HG03039 (cell line): Measurements from ENCODE around the gene ZBTB8A.
A peak's percentile ranks its signal among the peaks of the same experiment; 100 is the strongest.
"Not testable (repeated sequence)": the region's sequence is repeated elsewhere in the genome, so short reads cannot be mapped to it uniquely, and the experiment has no call there.

Experiments used
- ATAC-seq: cut with Tn5 transposase; IDR thresholded peaks from one replicate; pipeline ENCODE4 v1.9.1; 2021; ENCODE audit warnings: mild to moderate bottlenecking, moderate library complexity; ENCODE audit not compliant: unreplicated experiment

Gene ZBTB8A

GRCh38 chr1:32536117-32536516 is 3.1 kb upstream of the ZBTB8A start:
- ATAC-seq = no peak

DNA sequence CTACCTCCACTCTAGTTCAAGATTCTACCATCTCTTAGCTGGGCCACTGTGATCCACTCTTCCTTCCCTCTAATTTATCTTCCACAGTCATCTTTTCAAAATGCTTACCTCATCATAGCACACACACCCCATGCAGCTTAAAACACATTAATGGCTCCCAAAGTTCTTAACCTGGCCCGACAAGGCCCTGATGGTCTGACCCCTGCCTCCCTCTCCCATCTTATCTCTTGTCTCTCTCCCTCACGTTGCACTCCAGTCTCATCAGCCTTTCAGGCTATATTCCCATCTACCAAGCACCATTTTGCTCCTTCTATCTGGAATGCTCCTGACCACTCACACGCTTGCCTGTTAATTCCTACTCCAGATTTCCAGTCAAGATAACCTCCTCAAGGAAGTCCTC is 2.5 kb upstream of the ZBTB8A start:
- ATAC-seq = no peak

DNA sequence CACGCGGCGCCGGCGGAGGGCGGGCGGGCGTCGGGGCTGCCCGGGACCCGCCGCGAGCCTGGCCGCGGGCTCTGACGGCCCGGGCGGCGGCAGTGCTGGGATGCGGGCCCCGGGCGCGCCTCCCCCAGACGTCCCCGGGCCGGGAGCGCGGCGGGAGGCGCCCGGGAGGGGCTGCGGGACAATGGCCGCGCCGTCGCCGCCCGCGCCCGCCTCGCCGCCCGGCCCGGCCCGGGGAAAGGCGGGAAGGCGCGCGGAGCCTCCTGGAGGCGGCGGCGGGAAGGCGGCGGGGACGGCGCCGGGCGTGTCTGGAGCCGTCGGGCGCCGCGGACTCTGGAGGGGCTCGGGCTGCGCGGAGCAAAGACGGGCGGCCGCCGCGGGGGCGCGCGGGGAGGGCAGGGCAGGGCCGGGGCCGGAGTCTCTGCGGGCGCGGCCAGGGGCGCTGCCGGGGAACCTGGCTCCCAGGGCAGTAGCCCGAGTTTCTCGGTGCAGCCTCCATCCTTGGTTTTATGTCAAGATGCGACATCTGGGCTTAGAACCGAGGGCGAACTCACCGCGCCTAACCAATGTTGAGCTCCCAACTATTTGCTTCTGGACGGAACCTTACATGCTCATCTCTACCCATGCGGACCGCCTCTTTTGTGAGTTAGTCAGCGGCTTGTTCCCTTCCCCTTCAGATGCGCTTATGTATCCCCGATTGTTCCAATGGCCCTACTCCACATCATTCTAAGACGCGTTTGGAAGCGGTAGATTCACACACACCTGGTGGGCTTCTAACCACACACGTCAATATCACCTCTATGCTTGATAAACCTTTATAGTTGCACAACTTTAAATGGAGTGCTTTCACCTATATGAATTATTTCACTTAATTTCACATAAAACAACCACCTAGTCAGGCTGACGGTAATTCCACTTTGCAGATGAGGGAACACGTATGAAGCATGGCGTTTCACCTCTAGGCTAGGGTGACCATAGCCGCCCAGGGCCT is 651 bp downstream of the ZBTB8A start:
- no peak for ATAC-seq

- no peak for ATAC-seq
Observed at GRCh38 chr1:32540605-32541004, 1.4 kb downstream of the ZBTB8A start.

DNA sequence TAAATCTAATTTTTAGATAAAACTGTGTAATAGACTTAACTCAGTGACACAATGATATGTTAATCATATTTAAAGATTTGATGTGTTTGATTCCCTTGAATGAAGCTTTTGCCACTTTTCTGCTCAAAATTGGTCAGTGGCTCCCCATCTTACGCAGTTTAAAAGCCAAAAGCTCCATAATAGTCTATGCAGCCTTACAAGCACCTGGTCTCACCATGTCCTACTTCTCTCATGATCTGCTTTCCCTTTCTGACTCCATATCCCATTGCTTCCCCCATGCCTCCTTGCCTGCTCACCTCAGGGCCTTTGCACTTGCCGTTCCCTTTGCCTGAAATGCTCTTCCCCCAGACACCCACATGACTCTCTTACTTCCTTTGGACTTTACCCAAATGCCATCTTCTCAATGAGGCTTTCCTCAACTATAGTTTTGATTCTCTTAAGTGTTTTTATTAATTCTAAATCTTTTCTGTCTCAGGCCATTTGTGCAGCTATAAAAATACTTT is 1.9 kb downstream of the ZBTB8A start:
- ATAC-seq = no peak

GRCh38 chr1:32546611-32547010 is 7.4 kb downstream of the ZBTB8A start:
- ATAC-seq = no peak

DNA sequence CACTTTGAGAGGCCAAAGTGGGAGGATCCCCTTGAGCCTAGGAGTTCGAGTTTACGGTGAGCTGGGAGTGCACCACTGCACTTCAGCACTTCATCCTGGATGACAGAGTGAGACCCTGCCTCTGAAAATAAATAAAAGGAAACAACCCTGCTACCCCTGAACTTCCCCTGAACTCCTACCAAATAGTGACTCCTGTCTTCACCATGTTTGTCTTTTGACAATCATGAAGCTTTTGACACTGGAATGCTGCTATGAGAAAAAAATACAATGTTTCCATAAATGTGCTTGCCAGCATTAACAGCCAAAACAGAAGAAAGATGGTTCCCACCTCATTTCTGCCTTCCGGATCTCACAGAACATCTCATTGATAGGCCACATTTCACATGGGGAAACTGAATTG is 10.4 kb downstream of the ZBTB8A start:
- no peak for ATAC-seq

GRCh38 chr1:32554288-32554687 is 15.1 kb downstream of the ZBTB8A start:
- no peak for ATAC-seq

DNA sequence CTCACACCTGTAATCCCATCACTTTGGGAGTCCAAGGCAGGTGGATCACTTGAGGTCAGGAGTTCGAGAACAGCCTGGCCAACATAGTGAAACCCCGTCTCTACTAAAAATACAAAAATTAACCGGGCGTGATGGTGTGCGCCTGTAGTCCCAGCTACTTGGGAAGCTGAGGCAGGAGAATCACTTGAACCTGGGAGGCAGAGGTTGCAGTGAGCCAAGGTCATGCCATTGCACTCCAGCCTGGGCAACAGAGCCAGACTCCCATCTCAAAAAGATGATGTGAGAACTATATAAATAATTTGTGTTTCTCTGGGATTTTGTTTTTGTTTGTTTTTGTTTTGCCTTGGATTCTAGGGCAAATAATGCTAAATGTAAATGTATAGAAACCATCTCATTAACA is 17.8 kb downstream of the ZBTB8A start:
- not testable (repeated sequence) for ATAC-seq

DNA sequence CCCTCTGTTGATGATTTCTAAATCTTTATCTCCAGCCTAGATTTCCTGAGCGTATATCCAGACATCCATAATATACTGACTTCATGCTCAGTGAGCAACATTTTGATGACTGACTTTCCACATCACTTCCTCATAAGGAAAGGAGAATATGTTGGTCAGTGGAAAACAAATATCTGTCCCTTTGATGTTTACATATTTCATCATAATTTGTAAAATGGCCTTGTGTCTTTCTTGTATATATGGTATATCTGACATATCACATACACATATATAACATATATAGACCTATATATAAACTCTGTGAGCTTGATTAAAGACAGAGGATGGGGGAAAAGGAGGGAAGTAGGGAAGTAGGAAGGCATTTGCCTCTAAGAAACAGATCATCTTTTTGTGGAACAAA is 18.6 kb downstream of the ZBTB8A start:
- no peak for ATAC-seq

- ATAC-seq = no peak
Observed at GRCh38 chr1:32568929-32569328, 29.7 kb downstream of the ZBTB8A start.

DNA sequence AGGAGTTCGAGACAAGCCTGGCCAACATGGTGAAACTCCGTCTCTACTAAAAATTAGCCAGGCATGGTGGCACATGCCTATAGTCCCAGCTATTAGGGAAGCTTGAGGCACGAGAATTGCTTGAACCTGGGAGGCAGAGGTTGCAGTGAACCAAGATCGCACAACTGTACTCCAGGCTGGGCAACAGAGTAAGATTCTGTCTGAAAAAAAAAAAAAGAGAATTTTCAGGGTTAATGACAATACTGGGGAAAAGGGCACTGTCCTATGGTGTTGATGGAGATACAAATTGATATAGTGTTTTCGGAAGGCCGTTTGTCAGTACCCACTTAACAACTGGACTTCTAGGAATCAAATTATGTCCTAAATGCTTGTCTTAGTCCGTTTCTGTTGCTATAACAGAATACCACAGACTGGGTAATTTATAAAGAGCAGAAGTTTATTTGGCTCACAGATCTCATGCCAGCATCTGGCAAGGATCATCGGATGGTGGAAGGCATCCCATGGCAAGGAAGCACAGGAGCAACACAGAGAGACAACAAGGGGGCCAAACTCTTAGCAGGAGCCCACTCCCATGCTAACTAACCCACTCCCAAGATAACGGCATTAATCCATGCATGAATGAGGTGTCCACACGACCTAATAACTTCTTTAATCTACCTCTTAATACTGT is 41.3 kb downstream of the ZBTB8A start:
- ATAC-seq = no peak

GRCh38 chr1:32592943-32593342 is 53.7 kb downstream of the ZBTB8A start:
- ATAC-seq = no peak

- ATAC-seq = no peak
Observed at GRCh38 chr1:32600034-32600433, 60.8 kb downstream of the ZBTB8A start.

DNA sequence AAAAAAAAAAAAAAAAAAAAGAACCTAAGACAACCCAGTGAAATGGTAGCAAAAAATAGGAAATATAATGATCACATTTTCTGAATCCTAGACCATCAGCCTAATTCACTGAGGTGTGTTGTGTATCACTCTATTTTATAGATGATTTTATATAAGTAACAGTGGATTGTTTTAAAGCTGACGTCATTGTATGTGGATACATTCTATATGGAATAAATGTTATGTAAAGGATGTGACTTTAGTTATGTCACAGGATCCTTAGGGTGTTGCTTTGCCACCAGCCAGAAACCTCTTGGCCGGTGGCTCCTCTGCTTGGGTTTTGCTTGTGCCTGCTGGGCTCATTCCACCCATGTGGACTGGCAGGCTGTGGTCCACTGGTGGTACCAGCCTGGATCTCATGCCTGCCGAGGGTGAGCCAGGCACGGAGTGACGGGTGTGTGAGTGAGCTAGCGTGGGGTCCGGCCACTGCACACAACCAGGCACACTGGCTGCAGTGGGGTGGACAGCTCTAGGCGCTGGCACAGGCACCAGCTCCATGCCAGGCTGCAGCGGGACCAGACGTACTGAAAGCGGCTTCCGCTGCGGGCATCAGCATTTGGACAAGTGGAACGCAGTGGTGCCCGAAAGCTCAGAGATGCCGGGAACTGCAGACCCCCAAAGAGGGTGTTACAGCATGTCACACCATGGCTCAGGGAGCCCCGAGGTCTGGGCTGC is 66.6 kb downstream of the ZBTB8A start:
- ATAC-seq = no peak

DNA sequence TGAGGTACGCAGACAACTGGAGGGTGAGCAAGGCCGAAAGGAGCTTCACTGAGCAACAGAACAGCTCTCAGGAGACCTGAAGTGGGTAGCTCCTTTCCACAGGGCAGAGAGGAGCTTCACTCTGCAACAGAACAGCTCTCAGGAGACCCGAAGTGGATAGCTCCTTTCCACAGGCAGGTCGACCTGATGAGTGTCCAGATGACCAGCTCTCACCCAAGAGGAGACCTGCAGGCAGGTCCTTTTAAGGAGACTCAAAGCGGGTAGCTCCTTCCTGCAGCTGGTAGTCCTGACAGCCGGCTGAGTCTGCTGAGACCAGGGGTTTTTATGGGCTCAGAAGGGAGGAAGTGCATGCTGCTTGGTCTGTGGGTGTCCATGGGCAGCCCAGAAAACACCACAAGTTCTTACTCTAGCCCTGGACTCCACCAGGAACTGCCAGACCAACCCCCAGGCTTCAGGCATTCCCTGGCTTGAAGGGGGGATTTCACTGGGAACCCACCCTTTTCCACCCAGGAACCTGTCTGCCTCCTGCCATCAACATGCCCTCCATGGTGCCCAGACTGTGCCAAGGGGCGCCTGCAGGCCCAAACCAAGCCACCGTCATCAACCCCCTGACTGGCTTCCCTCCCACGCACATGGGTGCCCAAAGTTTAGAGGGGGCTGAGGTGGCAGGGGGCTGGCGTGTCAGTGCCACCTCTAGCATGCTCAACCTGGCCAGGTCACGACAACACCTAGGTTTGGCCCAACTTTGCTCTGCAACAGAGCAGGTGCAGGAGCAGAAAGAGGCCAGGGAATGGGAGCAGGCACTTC is 67.5 kb downstream of the ZBTB8A start:
- no peak for ATAC-seq

DNA sequence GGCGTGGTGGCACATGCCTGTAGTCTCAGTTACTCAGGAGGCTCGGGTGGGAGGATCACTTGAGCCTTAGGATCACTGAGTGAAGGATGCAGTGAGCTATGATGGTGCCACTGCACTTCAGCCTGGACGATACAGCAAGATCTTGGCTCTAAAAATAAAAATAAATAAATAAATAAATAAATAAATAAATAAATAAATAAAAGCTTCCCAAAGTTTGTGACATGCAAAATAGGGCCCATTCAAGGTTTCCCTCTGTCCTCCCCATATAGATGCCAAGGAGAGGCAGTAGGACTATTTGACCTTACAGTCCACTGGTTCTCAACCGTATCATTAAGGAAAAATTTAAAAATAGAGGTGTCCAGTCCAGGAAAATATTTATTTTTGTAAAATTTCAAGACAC is 70.0 kb downstream of the ZBTB8A start:
- ATAC-seq = no peak

GRCh38 chr1:32611859-32612188 is 72.6 kb downstream of the ZBTB8A start:
- no peak for ATAC-seq

DNA sequence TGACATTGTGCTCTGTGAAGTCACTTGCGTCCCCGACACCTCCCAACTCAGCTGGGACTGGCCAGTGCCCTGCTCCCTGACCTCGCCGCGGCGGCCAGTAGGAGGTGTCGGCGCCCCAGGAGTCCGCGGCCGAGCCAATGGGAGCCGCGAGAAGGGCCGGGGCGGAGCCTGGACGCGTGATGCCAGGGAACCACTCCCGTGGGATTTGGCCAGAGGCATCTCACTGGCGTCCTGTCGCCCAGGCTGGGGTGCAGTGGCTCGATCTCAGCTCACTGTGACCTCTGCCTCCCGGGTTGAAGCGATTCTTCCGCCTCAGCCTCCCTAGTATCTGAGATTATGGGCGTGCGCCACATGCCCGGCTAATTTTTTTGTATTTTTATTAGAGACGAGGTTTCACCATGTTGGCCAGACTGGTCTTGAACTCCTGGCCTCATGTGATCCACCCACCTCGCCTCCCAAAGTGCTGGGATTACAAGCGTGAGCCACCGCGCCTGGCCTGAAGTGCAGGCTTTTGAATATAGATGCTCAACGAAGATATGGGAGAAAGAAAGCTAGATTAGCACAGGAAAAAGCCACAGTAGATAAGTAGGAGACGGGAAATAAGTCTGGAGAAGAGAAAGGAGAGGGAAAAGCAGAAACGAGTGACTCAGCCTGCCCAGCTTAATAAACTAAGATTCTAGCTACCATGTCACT is 73.1 kb downstream of the ZBTB8A start:
- peak; percentile 70 for ATAC-seq

- no peak for ATAC-seq
Observed at GRCh38 chr1:32613472-32613871, 74.2 kb downstream of the ZBTB8A start.
